HCT116 (cell line): ENCODE results near the gene SND1. TPM values are rescaled to one million over a fixed set of nuclear protein-coding genes. Genes with fewer than 3 reads are reported as not detected.

ENCODE experiments used
- ATAC-seq: fragments of 200-7000 bp; cut with Tn5 transposase; 2 replicates; pipeline ENCODE4 v1.9.1; 2020; ENCODE audit warnings: mild to moderate bottlenecking, moderate library complexity
- BruUV-seq: library from RNA; stranded (reverse); fragments of 400-500 nt; replicated peaks from 2 replicates; lab custom pipeline; 2021; lab: Mats Ljungman, UMichigan
- CTCF ChIA-PET: fragments of 300-600 bp; sonication (Branson Sonifier 250); formaldehyde crosslinking; loops from one replicate; lab custom pipeline; 2021; ENCODE audit warnings: antibody characterized with exemption; lab: Charles Lee
- POLR2A ChIA-PET: fragments of 300-600, 350-600 bp; sonication (Branson Sonifier 250); formaldehyde crosslinking; loops from one replicate; lab custom pipeline; 2021; ENCODE audit warnings: antibody characterized with exemption; lab: Charles Lee
- RAD21 ChIA-PET, 2 experiments: fragments of 300-600 bp; sonication (Branson Sonifier 250); formaldehyde crosslinking; loops; one replicate each; lab custom pipeline; 2023; ENCODE audit warnings: low total read pairs in 2 of 2; ENCODE audit not compliant: uncharacterized antibody in 2 of 2, unreplicated experiment in 2 of 2, low non-redundant PET in 1 of 2; lab: Charles Lee
- DNase-seq: peaks from one replicate; pipeline ENCODE4 v3.0.0-alpha.2; 2010; ENCODE audit warnings: low read depth, low spot score
- H2AFZ ChIP-seq: fragments of 200-600 bp; shearing (Covaris generic), sonication (generic); 2 replicates; pipeline ENCODE4 v1.6.1; 2017; ENCODE audit warnings: low read depth, mixed run types, mixed read lengths, antibody characterized with exemption, low read length; ENCODE audit not compliant: poor library complexity, severe bottlenecking
- H3K27ac ChIP-seq: 2 replicates; pipeline ENCODE4 v1.5.1; 2012; ENCODE audit warnings: low read depth, low read length
- H3K27me3 ChIP-seq: fragments of 200-600 bp; sonication (generic); 2 replicates; pipeline ENCODE4 v1.6.1; 2016; ENCODE audit warnings: mixed run types, low read length, mixed read lengths; ENCODE audit not compliant: insufficient read depth
- H3K36me3 ChIP-seq, 2 experiments: fragments of 200-500 bp in 1 of 2; fragments of 200-600 bp in 1 of 2; sonication (Bioruptor generic) in 1 of 2; sonication (generic) in 1 of 2; 2 replicates each; pipeline versions ENCODE4 v1.5.1 to v1.6.1; 2014 to 2016; ENCODE audit warnings: low read length in 2 of 2, inconsistent platforms in 1 of 2, mixed read lengths in 1 of 2, mixed run types in 1 of 2; ENCODE audit not compliant: insufficient read depth in 2 of 2, control insufficient read depth in 1 of 2
- H3K4me1 ChIP-seq, 2 experiments: fragments of 200-600 bp in 1 of 2; sonication (generic) in 1 of 2; 2 replicates each; pipeline versions ENCODE4 v1.5.1 to v1.6.1; 2012 to 2017; ENCODE audit warnings: low read length in 2 of 2, inconsistent platforms in 1 of 2, mild to moderate bottlenecking in 1 of 2, mixed read lengths in 1 of 2, mixed run types in 1 of 2, moderate library complexity in 1 of 2; ENCODE audit not compliant: insufficient read depth in 2 of 2, control insufficient read depth in 1 of 2
- H3K4me2 ChIP-seq: fragments of 200-600 bp; sonication (generic); 2 replicates; pipeline ENCODE4 v1.6.1; 2017; ENCODE audit warnings: mixed run types, low read length, mixed read lengths
- H3K4me3 ChIP-seq, 2 experiments: fragments of 200-600 bp in 1 of 2; sonication (generic) in 1 of 2; replicated peaks in 1 of 2; 2 replicates each; pipeline ENCODE4 v1.5.1; 2011 to 2016; ENCODE audit warnings: low read length in 2 of 2, control low read depth in 1 of 2, low read depth in 1 of 2, mild to moderate bottlenecking in 1 of 2, mixed read lengths in 1 of 2, mixed run types in 1 of 2
- H3K79me2 ChIP-seq: fragments of 200-600 bp; sonication (generic); 2 replicates; pipeline ENCODE4 v1.6.1; 2017; ENCODE audit warnings: mild to moderate bottlenecking, mixed run types, low read length, moderate library complexity, mixed read lengths; ENCODE audit not compliant: insufficient read depth
- H3K9ac ChIP-seq: fragments of 200-600 bp; sonication (generic); 2 replicates; pipeline ENCODE4 v1.6.1; 2016; ENCODE audit warnings: low read length, mixed read lengths
- H3K9me2 ChIP-seq: fragments of 200-600 bp; sonication (generic), shearing (Covaris generic); 2 replicates; pipeline ENCODE4 v1.6.1; 2017; ENCODE audit warnings: mixed run types, mild to moderate bottlenecking, moderate library complexity; ENCODE audit not compliant: insufficient read depth
- H3K9me3 ChIP-seq, 2 experiments: fragments of 200-500 bp in 1 of 2; fragments of 200-600 bp in 1 of 2; sonication (Bioruptor generic) in 1 of 2; sonication (generic) in 1 of 2; 2 replicates each; pipeline ENCODE4 v1.6.1; 2014 to 2017; ENCODE audit warnings: low read length in 2 of 2, mixed read lengths in 2 of 2, inconsistent platforms in 1 of 2, low read depth in 1 of 2, mild to moderate bottlenecking in 1 of 2, mixed run types in 1 of 2, moderate library complexity in 1 of 2; ENCODE audit not compliant: control insufficient read depth in 1 of 2, insufficient read depth in 1 of 2
- H4K20me1 ChIP-seq: fragments of 200-600 bp; sonication (generic), shearing (Covaris generic); 2 replicates; pipeline ENCODE4 v1.6.1; 2017; ENCODE audit warnings: mixed run types, mild to moderate bottlenecking, moderate library complexity; ENCODE audit not compliant: insufficient read depth
- CBX3 ChIP-seq: IDR thresholded peaks from 2 replicates; pipeline ENCODE4 v1.6.1; 2012; ENCODE audit warnings: low read depth
- JUND ChIP-seq: IDR thresholded peaks from 2 replicates; pipeline ENCODE4 v1.6.1; 2012
- POLR2AphosphoS5 ChIP-seq: IDR thresholded peaks from 2 replicates; pipeline ENCODE4 v1.6.1; 2011; ENCODE audit warnings: mild to moderate bottlenecking, low read depth, low read length, moderate library complexity
- RAD21 ChIP-seq: IDR thresholded peaks from 2 replicates; pipeline ENCODE4 v1.6.1; 2012; ENCODE audit warnings: low read depth, mild to moderate bottlenecking
- SRF ChIP-seq: IDR thresholded peaks from 2 replicates; pipeline ENCODE4 v1.6.1; 2012; ENCODE audit warnings: low read depth
- TCF7L2 ChIP-seq: IDR thresholded peaks from 2 replicates; pipeline ENCODE4 v1.7.0; 2011; ENCODE audit warnings: borderline replicate concordance, inconsistent platforms; ENCODE audit not compliant: insufficient read depth, insufficient read length; ENCODE audit errors: extremely low read depth
- intact Hi-C: fragments of 100-400 bp; cut with micrococcal nuclease; formaldehyde crosslinking; loops from 2 replicates; pipeline ENCODE4 v1.10.0; 2022
- total RNA-seq: library from RNA; stranded (reverse); gene quantifications from one replicate; pipeline ENCODE4 v1.2.1, GENCODE V29; 2021; ENCODE audit not compliant: unreplicated experiment

SND1 gene
- total RNA-seq, 1 experiment from 2014 or later: 169 TPM

DNA sequence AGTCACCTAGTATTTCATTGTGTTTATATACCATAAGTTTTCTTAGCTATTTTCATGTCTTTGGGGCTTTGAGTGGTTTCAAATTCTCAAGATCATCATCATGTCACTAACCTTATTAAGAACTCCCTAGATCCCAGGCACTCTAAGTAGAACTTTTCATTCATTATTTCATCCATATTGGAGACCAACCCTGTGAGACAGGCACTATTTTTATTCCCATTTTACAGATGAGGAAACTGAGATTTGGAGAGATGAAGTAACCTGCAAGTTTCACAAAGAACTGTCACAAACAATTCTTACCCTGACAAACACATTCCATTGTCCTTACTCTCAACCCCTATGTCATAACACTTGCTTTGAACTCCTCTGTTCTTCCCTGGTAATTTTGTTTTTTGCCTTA, 13.8 kb upstream of the SND1 start:
- ATAC-seq: no peak

DNA sequence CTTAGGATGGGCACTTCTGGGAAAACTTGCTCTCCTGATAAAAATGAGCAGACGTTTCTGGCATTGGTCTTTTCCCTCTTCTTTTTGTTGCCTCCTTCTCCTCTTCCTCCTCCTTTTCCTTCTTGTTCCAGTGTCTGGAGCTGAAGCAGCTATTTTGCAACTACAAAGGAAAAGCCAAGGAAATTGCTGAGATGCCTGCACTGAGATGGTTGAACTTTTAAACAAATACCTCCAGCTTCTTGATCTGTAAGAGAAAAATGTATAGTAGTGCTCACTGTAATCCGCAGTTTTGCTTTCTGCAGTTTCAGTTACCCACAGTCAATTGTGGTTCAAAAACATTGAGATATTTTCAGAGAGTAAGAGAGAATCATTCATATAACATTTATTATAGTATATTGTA, 7.5 kb upstream of the SND1 start:
- ATAC-seq: no peak
- CTCF ChIA-PET: no interaction called here
- Histone ChIP-seq H3K4me3 (no peak overlapping the region), H3K79me2 (no peaks in the 10 kb centered on the region), H3K4me2 (no peak overlapping the region), H3K9ac (no peak overlapping the region), H3K9me2 (no peaks in the 10 kb centered on the region), H3K9me3 (no peaks in the 10 kb centered on the region), H3K36me3 (no peaks in the 10 kb centered on the region), H3K4me1 (no peaks in the 10 kb centered on the region), H2AFZ (no peak overlapping the region), H3K27me3 (no peaks in the 10 kb centered on the region), H4K20me1 (no peaks in the 10 kb centered on the region), H3K27ac (no peak overlapping the region)
- intact Hi-C loops: no loop called here
- RAD21 ChIA-PET: no interaction called here
- POLR2A ChIA-PET: no interaction called here
- no peak for TF ChIP-seq POLR2AphosphoS5
- no peak for TF ChIP-seq RAD21
- DNase-seq: no peak
- no TSS peak for BruUV-seq

More for the DNA sequence above, 13.8 kb upstream of the SND1 start:
- TF ChIP-seq JUND (no peak), TCF7L2 (no peak), CBX3 (no peak), SRF (no peak)
- Histone ChIP-seq H4K20me1 (no peaks in the 10 kb centered on the region), H3K4me1 (peaks cover 0 to 8% of the 10 kb centered on the region in 2 experiments; a peak in 2 of 4 replicates), H3K36me3 (no peaks in the 10 kb centered on the region), H3K9ac (no peak overlapping the region), H3K4me2 (no peak overlapping the region), H3K27me3 (no peaks in the 10 kb centered on the region), H3K9me3 (no peaks in the 10 kb centered on the region), H3K27ac (no peak overlapping the region), H3K4me3 (no peak overlapping the region), H2AFZ (peak overlapping the region; percentile 14), H3K79me2 (no peaks in the 10 kb centered on the region), H3K9me2 (no peaks in the 10 kb centered on the region)
- ChIA-PET POLR2A (no interaction called here), CTCF (interaction anchor here (4.3 kb wide), 1 partner anchor 9 kb away, joined by 17 read pairs; no protein-coding TSS in a partner anchor), RAD21 (no interaction called here)
- DNase-seq: no peak
- no TSS peak for BruUV-seq
- intact Hi-C loops: no loop called here
